Psoas muscle (tissue), 8 donors: ENCODE measurements around the gene KLHL3. TPM values are rescaled to one million over a fixed set of nuclear protein-coding genes. Genes with fewer than 3 reads are reported as not detected.

Experiments
- ATAC-seq, 4 donors: fragments of 200-7000 bp; cut with Tn5 transposase; one replicate each; pipeline ENCODE4 v1.9.1; 2020; ENCODE audit warnings: moderate library complexity in 3 of 4, mild to moderate bottlenecking in 2 of 4
- DNase-seq, 2 donors: peaks; one replicate each; pipeline ENCODE4 v3.0.0-alpha.2; 2020
- H3K27ac ChIP-seq: fragments of 200-600 bp; one replicate; pipeline ENCODE4 v1.8.0; 2022
- H3K27me3 ChIP-seq, 3 donors: fragments of 200-600 bp in 1 of 3; one replicate each; pipeline versions ENCODE4 v1.6.1 to v1.8.0; 2013 to 2022; ENCODE audit warnings: low read length in 2 of 3, mild to moderate bottlenecking in 2 of 3, moderate library complexity in 1 of 3; ENCODE audit not compliant: insufficient read depth in 3 of 3
- H3K36me3 ChIP-seq, 2 donors: fragments of 200-600 bp in 1 of 2; one replicate each; pipeline versions ENCODE4 v1.6.1 to v1.8.0; 2013 to 2022; ENCODE audit warnings: low read depth in 1 of 2, mild to moderate bottlenecking in 1 of 2, moderate library complexity in 1 of 2; ENCODE audit not compliant: insufficient read depth in 1 of 2
- H3K4me1 ChIP-seq: fragments of 200-600 bp; one replicate; pipeline ENCODE4 v1.8.0; 2022
- H3K4me3 ChIP-seq: fragments of 200-600 bp; one replicate; pipeline ENCODE4 v1.8.0; 2022; ENCODE audit warnings: mild to moderate bottlenecking
- H3K9me3 ChIP-seq: fragments of 200-600 bp; one replicate; pipeline ENCODE4 v1.8.0; 2022
- WGBS, 3 donors: extraction: QIAGEN DNeasy Blood & Tissue Kit; methylation state at CpG; one replicate each; pipeline versions ENCODE4 v1.1.6 to v1.1.7; 2013; 5-methylcytosine and 5-hydroxymethylcytosine counted together
- intact Hi-C, 2 donors: fragments of 100-400 bp; cut with DNase I; formaldehyde crosslinking; loops; one replicate each; pipeline versions ENCODE4 v1.11.0 to v1.14.2; 2022
- polyA plus RNA-seq, 3 donors: library from polyadenylated mRNA; stranded (reverse); fragments of 200-250 nt; gene quantifications; one replicate each; pipeline ENCODE4 v1.2.3, GENCODE V29; 2013
- total RNA-seq, 4 donors: library from RNA; stranded (reverse); fragmentation: NEBNext Ultra II Directional in 2 of 4; extraction: Animal tissue kit (Norgen Biotek cat#: 25700) in 2 of 4; gene quantifications; one replicate each; pipeline versions ENCODE4 v1.2.1 to v1.2.4, GENCODE V29; 2021 to 2023
- TF ChIP-seq, protein P1 (sequence below): fragments of 200-600 bp; IDR thresholded peaks from one replicate; pipeline ENCODE4 v1.8.0; 2022; ENCODE audit warnings: antibody characterized with exemption
- donor health status: healthy with polysubstance abuse.
- donor health status: DM: no; HTN: no; CAD: no; lungs with moderate emphysema.
- donor health status: Bipolar disorder and iron deficiency.
- donor health status: healthy.
- donor health status: DM: yes; HTN: yes; CAD: no.
- donor health status: DM: no; HTN: no; CAD: no.
- donor health status: DM: no; HTN: no; CAD: no.
- donor health status: DM: yes; HTN: yes; CAD: no.

KLHL3 gene
- total and polyA plus RNA-seq, 7 donors = 0.69 to 4.3 (median 1.9) TPM

DNA sequence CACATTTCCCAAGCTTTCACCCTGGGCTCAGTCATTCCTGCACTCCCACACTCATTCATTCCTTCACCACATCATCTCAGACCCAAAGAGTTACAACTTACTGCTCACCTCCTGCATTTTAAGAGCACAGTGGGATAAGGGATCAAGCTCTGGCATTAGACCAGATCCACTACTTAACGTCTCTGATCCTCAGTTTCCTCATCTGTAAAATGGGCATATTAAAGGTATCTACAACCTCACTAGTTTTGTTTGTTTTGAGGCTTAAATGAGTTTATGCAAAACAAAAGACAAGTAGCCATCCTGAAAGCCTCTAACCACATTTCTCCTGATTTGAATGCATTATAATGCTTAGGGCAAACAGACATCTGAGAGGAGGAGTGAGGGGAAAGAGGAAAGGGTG, 77.6 kb downstream of the KLHL3 start:
- H3K27me3 ChIP-seq = no peaks in the 10 kb centered on the region
- WGBS, 3 donors = 77 to 97% (median 85%) methylated on average over 1 of the region's 1 CpG
- peaks cover 4% of the 10 kb centered on the region for H3K4me1 ChIP-seq
- DNase-seq (no peak), ATAC-seq (no peak)
- H3K4me3 ChIP-seq = no peak overlapping the region
- no peaks in the 10 kb centered on the region for H3K36me3 ChIP-seq
- H3K27ac ChIP-seq = no peak overlapping the region
- intact Hi-C loops = no loop called here
- TF ChIP-seq, protein P1, sequence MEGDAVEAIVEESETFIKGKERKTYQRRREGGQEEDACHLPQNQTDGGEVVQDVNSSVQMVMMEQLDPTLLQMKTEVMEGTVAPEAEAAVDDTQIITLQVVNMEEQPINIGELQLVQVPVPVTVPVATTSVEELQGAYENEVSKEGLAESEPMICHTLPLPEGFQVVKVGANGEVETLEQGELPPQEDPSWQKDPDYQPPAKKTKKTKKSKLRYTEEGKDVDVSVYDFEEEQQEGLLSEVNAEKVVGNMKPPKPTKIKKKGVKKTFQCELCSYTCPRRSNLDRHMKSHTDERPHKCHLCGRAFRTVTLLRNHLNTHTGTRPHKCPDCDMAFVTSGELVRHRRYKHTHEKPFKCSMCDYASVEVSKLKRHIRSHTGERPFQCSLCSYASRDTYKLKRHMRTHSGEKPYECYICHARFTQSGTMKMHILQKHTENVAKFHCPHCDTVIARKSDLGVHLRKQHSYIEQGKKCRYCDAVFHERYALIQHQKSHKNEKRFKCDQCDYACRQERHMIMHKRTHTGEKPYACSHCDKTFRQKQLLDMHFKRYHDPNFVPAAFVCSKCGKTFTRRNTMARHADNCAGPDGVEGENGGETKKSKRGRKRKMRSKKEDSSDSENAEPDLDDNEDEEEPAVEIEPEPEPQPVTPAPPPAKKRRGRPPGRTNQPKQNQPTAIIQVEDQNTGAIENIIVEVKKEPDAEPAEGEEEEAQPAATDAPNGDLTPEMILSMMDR = no peak
- no peaks in the 10 kb centered on the region for H3K9me3 ChIP-seq

DNA sequence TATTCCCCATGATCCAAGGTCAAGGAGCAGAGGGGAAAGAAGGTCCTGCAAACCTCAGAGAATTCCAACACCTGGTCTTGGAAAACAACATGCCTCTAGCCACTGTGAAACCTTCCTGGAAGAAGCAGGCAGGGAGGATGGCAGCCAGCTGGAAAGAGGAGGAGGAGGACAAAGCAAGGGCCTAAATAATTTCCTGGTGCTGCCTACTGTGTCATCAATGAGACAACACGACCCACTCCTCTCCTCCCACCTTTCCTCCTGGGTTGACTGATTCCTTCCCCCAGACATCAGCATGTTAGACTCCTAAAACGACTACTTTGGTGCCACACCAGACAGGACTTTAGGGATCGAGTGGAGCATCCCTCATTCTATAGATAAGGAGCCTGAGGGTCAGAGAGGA, 78.8 kb downstream of the KLHL3 start:
- Histone ChIP-seq H3K36me3 (no peaks in the 10 kb centered on the region), H3K27me3 (no peaks in the 10 kb centered on the region)
- intact Hi-C loops = no loop called here

GRCh38 chr5:137656558-137656957, 79.3 kb downstream of the KLHL3 start:
- intact Hi-C loops = no loop called here

More for the DNA sequence above, 78.8 kb downstream of the KLHL3 start:
- 55 to 57% (median 55%) methylated on average over 3 of the region's 3 CpGs for WGBS, 3 donors
- Histone ChIP-seq H3K9me3 (no peaks in the 10 kb centered on the region), H3K4me3 (no peak overlapping the region), H3K27ac (no peak overlapping the region), H3K4me1 (peaks cover 4% of the 10 kb centered on the region)
- ATAC-seq (no peak), DNase-seq (no peak)
- TF ChIP-seq, protein P1 = no peak

DNA sequence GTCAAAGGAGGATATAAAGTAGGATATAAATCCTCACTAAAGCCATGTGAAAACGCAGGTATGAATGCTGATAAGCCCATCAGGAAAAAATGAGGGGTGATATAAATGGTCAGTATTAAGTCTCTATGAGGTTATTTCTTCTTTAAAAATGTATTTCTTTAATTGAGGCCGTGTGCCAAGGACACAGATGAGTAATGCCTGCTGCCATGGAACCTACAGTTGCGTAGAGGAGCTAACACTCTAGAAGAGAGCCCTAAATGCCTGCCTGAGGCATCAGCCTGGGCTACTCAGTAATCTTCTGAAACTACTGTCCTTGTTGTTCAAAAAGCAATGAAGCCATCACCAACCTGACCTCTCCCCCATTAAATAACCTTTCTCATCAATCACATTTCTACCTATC, 84.9 kb downstream of the KLHL3 start:
- 85 to 96% (median 87%) methylated on average over 3 of the region's 3 CpGs for WGBS, 3 donors
- Histone ChIP-seq H3K9me3 (no peaks in the 10 kb centered on the region), H3K27me3 (no peaks in the 10 kb centered on the region), H3K27ac (no peak overlapping the region), H3K4me1 (no peaks in the 10 kb centered on the region), H3K36me3 (no peaks in the 10 kb centered on the region), H3K4me3 (no peak overlapping the region)
- no peak for DNase-seq
- ATAC-seq = no peak
- intact Hi-C loops = no loop called here
- TF ChIP-seq, protein P1 = no peak

More at GRCh38 chr5:137656558-137656957, 79.3 kb downstream of the KLHL3 start:
- ATAC-seq (no peak), DNase-seq (no peak)
- no peaks in the 10 kb centered on the region for H3K9me3 ChIP-seq
- TF ChIP-seq, protein P1 = no peak
- no peak overlapping the region for H3K4me3 ChIP-seq
- no peak overlapping the region for H3K27ac ChIP-seq
- no peaks in the 10 kb centered on the region for H3K27me3 ChIP-seq
- H3K4me1 ChIP-seq = peaks cover 4% of the 10 kb centered on the region
- WGBS, 3 donors = 94 to 96% (median 95%) methylated on average over 2 of the region's 2 CpGs
- H3K36me3 ChIP-seq = no peaks in the 10 kb centered on the region

- ATAC-seq (peak in 1 of 4 donors; percentile 40), DNase-seq (no peak)
Observed at GRCh38 chr5:137649228-137649935, 86.5 kb downstream of the KLHL3 start.

More at GRCh38 chr5:137649228-137649935, 86.5 kb downstream of the KLHL3 start:
- H3K27me3 ChIP-seq = no peaks in the 10 kb centered on the region
- TF ChIP-seq, protein P1 = no peak
- H3K36me3 ChIP-seq = no peaks in the 10 kb centered on the region
- no peak overlapping the region for H3K27ac ChIP-seq
- intact Hi-C loops = no loop called here
- 69 to 72% (median 70%) methylated on average over 3 of the region's 3 CpGs for WGBS, 3 donors
- no peak overlapping the region for H3K4me3 ChIP-seq
- H3K9me3 ChIP-seq = peaks cover 9% of the 10 kb centered on the region
- H3K4me1 ChIP-seq = no peaks in the 10 kb centered on the region
